Suprapubic skin (tissue), 4 donors: ENCODE measurements around the gene CPD.

Experiments used
- CTCF ChIP-seq, 2 donors: fragments of 200-600 bp in 1 of 2; fragments of 450-650 bp in 1 of 2; sonication (generic) in 1 of 2; IDR thresholded peaks; one replicate each; pipeline ENCODE4 v1.5.1; 2016 to 2019; ENCODE audit warnings: antibody characterized with exemption in 2 of 2, mild to moderate bottlenecking in 1 of 2, moderate library complexity in 1 of 2
- EP300 ChIP-seq: sonication (generic); formaldehyde crosslinking; IDR thresholded peaks from one replicate; pipeline ENCODE4 v1.6.1; 2017; ENCODE audit warnings: antibody characterized with exemption
- POLR2AphosphoS5 ChIP-seq, 3 donors: sonication (generic); formaldehyde crosslinking; IDR thresholded peaks; one replicate each; pipeline ENCODE4 v1.6.1; 2017; ENCODE audit warnings: antibody characterized with exemption in 3 of 3

- no peak for TF ChIP-seq CTCF (IDR thresholded peaks at IDR 0.05)
- TF ChIP-seq POLR2AphosphoS5 (IDR thresholded peaks at IDR 0.05): no peak
- no peak for TF ChIP-seq EP300
These were observed 99.0 kb downstream of the CPD start for GRCh38 chr17:30477774-30478115.
